ENCODE data around the gene DHH. TPM values are rescaled to one million over a fixed set of nuclear protein-coding genes. Genes with fewer than 3 reads are reported as not detected.

DHH gene
- total and polyA plus RNA-seq, 10 of the 15 experiments (the other 5 are each of a cell fraction or from before 2014, with no cell fraction given) = 0.01 TPM; not detected in 9

- no peak for TF ChIP-seq ATF2 (IDR thresholded peaks at IDR 0.05; ENCODE audit: low read length)
- TF ChIP-seq NFYA (IDR thresholded peaks at IDR 0.05; ENCODE audit: borderline replicate concordance, low read depth, low read length) = no peak
- TF ChIP-seq ZNF217 (IDR thresholded peaks at IDR 0.05) = peak; percentile 77; the same call in 1 of the 2 replicates
- 0 out of 2 replicates have a peak, but pooled peaks have one; percentile 48 for TF ChIP-seq MYB (IDR thresholded peaks at IDR 0.05; ENCODE audit: borderline replicate concordance, low read depth, low read length)
- no peak for TF ChIP-seq FOXM1 (IDR thresholded peaks at IDR 0.05; ENCODE audit: low read depth, low read length)
- TF ChIP-seq NBN (IDR thresholded peaks at IDR 0.05) = peak; percentile 99
- 0 out of 2 replicates have a peak, but pooled peaks have one; percentile 31 for TF ChIP-seq HDGF (IDR thresholded peaks at IDR 0.05)
- TF ChIP-seq CTCF (IDR thresholded peaks at IDR 0.05 in 2 of 3, conservative IDR thresholded peaks at IDR 0.05 in 1 of 3; ENCODE audit: control insufficient read depth in 2 of 3, extremely low read depth in 1 of 3, insufficient read depth in 1 of 3, low read depth in 3 of 3, low read length in 3 of 3) = peak in 1 of 3 experiments; percentile 28; a peak in 1 of 6 replicates
- TF ChIP-seq, protein P1, sequence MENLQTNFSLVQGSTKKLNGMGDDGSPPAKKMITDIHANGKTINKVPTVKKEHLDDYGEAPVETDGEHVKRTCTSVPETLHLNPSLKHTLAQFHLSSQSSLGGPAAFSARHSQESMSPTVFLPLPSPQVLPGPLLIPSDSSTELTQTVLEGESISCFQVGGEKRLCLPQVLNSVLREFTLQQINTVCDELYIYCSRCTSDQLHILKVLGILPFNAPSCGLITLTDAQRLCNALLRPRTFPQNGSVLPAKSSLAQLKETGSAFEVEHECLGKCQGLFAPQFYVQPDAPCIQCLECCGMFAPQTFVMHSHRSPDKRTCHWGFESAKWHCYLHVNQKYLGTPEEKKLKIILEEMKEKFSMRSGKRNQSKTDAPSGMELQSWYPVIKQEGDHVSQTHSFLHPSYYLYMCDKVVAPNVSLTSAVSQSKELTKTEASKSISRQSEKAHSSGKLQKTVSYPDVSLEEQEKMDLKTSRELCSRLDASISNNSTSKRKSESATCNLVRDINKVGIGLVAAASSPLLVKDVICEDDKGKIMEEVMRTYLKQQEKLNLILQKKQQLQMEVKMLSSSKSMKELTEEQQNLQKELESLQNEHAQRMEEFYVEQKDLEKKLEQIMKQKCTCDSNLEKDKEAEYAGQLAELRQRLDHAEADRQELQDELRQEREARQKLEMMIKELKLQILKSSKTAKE (IDR thresholded peaks at IDR 0.05; ENCODE audit: low read depth, poor library complexity, severe bottlenecking) = peak; percentile 93
- TF ChIP-seq CREM (IDR thresholded peaks at IDR 0.05; ENCODE audit: low read depth) = peak; percentile 98
- TF ChIP-seq STAT3 (IDR thresholded peaks at IDR 0.05; ENCODE audit: low read depth, low read length) = no peak
- TF ChIP-seq, protein P2, sequence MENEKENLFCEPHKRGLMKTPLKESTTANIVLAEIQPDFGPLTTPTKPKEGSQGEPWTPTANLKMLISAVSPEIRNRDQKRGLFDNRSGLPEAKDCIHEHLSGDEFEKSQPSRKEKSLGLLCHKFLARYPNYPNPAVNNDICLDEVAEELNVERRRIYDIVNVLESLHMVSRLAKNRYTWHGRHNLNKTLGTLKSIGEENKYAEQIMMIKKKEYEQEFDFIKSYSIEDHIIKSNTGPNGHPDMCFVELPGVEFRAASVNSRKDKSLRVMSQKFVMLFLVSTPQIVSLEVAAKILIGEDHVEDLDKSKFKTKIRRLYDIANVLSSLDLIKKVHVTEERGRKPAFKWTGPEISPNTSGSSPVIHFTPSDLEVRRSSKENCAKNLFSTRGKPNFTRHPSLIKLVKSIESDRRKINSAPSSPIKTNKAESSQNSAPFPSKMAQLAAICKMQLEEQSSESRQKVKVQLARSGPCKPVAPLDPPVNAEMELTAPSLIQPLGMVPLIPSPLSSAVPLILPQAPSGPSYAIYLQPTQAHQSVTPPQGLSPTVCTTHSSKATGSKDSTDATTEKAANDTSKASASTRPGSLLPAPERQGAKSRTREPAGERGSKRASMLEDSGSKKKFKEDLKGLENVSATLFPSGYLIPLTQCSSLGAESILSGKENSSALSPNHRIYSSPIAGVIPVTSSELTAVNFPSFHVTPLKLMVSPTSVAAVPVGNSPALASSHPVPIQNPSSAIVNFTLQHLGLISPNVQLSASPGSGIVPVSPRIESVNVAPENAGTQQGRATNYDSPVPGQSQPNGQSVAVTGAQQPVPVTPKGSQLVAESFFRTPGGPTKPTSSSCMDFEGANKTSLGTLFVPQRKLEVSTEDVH (IDR thresholded peaks at IDR 0.05; ENCODE audit: low read depth, partially characterized antibody) = peak; percentile 86
- peak; percentile 89; the same call in 2 of the 3 replicates for TF ChIP-seq POU2F2 (IDR thresholded peaks at IDR 0.05; ENCODE audit: borderline replicate concordance, low read depth, low read length)
- peak; percentile 76; the same call in 1 of the 2 replicates for TF ChIP-seq EED (IDR thresholded peaks at IDR 0.05; ENCODE audit: low read depth)
- peak; percentile 44; the same call in 1 of the 2 replicates for TF ChIP-seq TBL1XR1 (IDR thresholded peaks at IDR 0.05; ENCODE audit: low read depth, low read length)
Observed at GRCh38 chr12:49060237-49061156, 34.1 kb downstream of the DHH start, which contains the start of gene KMT2D (continued).
